Hematopoietic multipotent progenitor cell treated with erythropoietin and hydrocortisone succinate and interleukin-3 and kit ligand, for 4 days (in vitro differentiated cells): Measurements from ENCODE around the gene MAP2K2.
A peak's percentile ranks its signal among the peaks of the same experiment; 100 is the strongest.
"Not testable (repeated sequence)": the region's sequence is repeated elsewhere in the genome, so short reads cannot be mapped to it uniquely, and the experiment has no call there.

Experiments used
- DNase-seq: peaks from one replicate; pipeline ENCODE4 v3.0.0-alpha.2; 2015

The MAP2K2 gene

GRCh38 chr19:4123615-4124568, at the start of gene MAP2K2:
Gene MAP2K2, minus strand, starts transcription at chr19:4124122. Its CDS starts 247 bp downstream, at chr19:4123875.
- DNase-seq: peak; percentile 97

- peak; percentile 78 for DNase-seq
Measured at GRCh38 chr19:4172861-4173473, 49.0 kb upstream of the MAP2K2 start.

GRCh38 chr19:4171676-4172075, 47.8 kb upstream of the MAP2K2 start:
- DNase-seq: no peak

GRCh38 chr19:4164262-4164661, 40.3 kb upstream of the MAP2K2 start:
- no peak for DNase-seq

GRCh38 chr19:4161415-4162077, 37.6 kb upstream of the MAP2K2 start:
- no peak for DNase-seq

- DNase-seq: not testable (repeated sequence)
Measured at GRCh38 chr19:4157971-4158370, 34.0 kb upstream of the MAP2K2 start.

GRCh38 chr19:4157164-4157563, 33.2 kb upstream of the MAP2K2 start:
- no peak for DNase-seq

- DNase-seq: no peak
Measured at GRCh38 chr19:4154571-4155312, 30.8 kb upstream of the MAP2K2 start.

- no peak for DNase-seq
Measured at GRCh38 chr19:4152241-4152998, 28.5 kb upstream of the MAP2K2 start.

GRCh38 chr19:4151623-4152022, 27.7 kb upstream of the MAP2K2 start:
- DNase-seq: no peak

GRCh38 chr19:4149518-4150288, 25.8 kb upstream of the MAP2K2 start:
- DNase-seq: no peak

GRCh38 chr19:4144666-4145249, 20.8 kb upstream of the MAP2K2 start:
- DNase-seq: no peak

- DNase-seq: not testable (repeated sequence)
Measured at GRCh38 chr19:4142916-4143315, 19.0 kb upstream of the MAP2K2 start.

- DNase-seq: peak; percentile 87
Measured at GRCh38 chr19:4140237-4140711, 16.4 kb upstream of the MAP2K2 start.

- peak; percentile 88 for DNase-seq
Measured at GRCh38 chr19:4139614-4140236, 15.8 kb upstream of the MAP2K2 start.

GRCh38 chr19:4138445-4138844, 14.5 kb upstream of the MAP2K2 start:
- no peak for DNase-seq

GRCh38 chr19:4136680-4137088, 12.8 kb upstream of the MAP2K2 start:
- DNase-seq: no peak

- DNase-seq: not testable (repeated sequence)
Measured at GRCh38 chr19:4135386-4135785, 11.5 kb upstream of the MAP2K2 start.

GRCh38 chr19:4134351-4134750, 10.4 kb upstream of the MAP2K2 start:
- no peak for DNase-seq
